NCI-H2081 treated with DMSO at 0.1 percent for 48 hours (cell line): ENCODE results near the gene MMP24.
"Not testable (repeated sequence)": the region's sequence is repeated elsewhere in the genome, so short reads cannot be mapped to it uniquely, and the experiment has no call there.

Source experiments
- DNase-seq: peaks from one replicate; lab custom pipeline; 2025; lab: John Stamatoyannopoulos, UW

The MMP24 gene

DNA sequence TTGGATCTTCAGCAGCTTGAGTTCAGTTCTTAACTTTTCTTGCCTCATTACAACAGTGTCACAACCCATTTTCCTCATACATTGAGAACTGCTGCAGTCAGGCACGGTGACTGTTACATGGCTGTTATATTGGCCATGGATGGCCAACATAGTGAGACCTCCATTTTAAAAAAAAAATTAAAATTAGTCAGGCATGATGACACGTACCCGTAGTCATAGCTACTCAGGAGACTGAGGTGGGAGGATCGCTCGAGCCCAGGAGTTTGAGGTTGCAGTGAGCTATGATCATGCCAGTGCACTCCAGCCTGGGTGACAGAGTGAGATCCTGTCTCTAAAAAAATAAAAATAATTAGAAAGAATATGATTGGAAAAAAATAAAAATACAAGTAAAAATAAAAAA is 9.9 kb upstream of the MMP24 start:
- no peak for DNase-seq

DNA sequence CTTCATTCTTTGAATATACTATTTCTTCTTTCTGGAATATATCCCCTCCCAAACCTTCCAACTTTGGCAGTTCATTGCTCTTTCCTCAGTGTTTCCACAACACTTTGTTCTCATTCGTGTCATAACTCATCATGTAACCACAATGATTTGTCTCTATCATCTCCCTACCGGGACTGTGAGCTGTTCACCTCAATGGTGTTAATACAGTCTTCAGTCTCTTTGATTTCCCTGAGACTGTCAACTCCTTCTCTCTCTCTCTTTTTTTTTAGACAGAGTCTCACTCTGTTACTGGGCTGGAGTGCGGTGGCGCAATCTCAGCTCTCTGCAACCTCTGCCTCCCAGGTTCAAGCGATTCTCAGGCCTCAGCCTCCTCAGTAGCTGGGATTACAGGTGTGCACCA is 2.5 kb upstream of the MMP24 start:
- DNase-seq: no peak

DNA sequence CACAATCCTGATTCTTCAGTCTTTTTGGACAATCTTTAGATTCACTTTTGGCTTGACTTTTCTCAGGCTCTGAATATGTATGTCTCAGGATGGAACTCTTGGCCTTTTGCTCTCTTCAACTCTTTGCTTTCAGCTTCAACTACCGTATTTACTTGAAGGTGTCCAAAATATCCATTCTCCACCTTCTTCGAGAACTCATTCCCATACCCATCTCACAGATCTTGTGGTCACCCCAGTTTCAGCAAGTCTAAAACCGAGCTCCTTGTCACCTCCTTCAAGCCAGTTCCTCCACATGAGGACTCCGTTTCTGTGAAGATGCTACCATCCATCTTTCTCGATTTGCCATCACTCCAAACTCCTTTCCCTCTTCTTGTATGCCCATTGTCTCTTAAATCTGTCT is 2.0 kb upstream of the MMP24 start:
- no peak for DNase-seq

DNA sequence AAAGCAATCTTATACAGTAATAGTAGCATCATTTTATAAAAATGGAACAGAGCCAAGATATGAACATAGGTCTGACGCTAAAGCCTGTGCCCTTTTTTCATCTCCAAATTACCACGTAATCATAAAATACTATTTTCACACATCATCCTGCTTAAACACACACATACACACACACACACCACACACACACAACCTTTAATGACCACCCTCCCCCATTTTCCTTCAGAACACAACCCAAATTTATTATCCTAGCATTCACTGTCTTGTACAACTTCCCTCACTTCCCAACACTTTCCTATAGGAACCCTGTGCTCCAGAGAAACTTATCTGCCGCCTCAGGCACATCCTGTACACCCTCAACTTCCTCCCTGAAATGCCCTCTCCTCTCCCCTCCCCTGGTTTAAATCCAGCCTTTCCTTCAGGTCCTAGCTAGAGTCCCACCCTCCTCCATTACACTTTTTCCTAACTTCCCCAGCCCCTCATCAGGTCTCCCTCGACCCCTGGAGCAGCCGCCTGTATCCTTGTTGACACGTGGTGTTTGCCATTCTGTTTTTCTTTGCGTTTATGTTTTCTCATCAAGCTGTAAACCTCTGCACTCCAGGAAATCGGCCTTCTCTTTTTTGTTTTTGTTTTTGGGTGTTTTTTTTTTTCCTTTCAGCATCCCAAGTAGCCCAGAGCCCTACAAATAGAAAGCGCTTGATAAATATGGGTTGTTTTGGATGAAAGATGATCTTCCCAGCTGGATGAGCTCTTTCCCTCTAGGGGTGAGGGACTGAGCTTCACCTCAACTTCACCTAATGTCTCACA is 968 bp upstream of the MMP24 start:
- DNase-seq: no peak

DNA sequence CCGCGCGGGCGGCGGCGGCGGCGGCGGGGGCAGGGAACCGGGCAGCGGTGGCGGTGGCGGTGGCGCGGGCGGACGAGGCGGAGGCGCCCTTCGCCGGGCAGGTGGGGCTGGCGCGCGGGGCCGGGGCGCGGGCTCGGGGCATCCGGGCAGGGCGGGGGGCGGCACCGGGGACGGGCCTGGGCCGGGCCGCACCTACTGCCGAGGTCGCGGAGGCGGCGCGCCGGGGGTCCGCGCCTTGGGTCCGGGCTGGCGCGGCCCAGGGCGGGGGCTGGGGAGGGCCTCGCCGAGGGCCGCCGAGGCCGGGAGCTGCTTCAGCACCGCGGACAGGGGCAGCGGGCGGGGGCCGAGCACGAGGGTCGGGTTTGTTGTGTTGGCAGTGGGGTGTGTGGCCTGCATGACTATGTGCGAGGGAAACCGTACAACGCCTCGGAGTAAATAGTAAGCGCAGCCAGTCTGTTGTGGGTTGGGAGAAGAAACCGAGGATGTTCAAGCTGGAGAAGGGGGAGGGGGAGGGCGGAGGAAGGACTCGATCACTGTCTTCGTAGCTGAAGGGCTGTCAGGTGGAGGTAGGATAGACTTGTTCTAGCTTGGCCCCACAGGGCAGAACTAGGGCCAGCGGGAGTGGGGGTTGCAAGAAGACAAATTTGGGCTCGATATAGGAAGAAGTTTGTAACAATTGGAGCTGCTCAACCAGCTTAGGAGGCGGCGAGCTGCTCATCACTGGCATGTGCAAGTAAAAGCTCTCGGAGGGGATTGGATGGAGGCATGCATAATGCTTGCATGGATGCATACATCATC is 593 bp downstream of the MMP24 start:
- no peak for DNase-seq

DNA sequence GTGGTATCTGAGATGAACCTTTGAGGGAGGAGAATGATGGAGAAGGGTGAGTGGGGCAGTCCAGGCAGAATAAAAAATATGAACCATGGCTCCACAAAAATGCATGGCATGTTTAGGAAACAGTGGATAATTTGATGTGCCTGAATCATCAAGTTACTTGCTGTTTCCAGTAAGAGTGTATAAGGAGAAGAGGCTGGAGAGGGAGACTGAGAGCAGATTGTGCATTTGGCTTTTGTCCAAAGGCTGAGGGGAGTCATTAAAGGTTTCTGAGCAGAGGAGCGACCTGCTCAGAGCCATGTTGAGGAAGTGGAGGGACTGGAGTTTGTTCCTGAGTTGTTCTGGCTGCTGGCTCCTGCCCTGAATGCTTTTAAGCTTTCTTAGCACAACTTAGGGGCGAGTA is 6.1 kb downstream of the MMP24 start:
- DNase-seq: no peak

DNA sequence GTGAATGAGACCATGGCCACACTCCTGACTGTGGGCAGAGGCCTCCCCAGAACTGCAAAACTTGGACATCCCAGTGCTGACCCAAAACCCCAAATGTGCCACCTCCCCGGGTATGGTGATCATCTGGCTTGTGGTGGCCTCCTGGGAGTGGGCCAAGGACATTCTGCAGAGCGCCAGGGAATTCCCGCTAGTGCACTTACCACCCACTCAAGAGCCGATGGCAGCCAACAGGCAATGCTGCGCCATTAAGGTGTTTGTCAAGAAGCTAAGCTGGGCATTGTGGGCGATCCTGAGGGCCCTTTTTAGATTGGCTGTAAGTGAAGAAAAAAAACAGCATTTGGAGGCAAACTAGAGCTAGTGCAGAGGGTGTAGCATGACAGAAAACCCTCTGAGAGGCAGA is 9.4 kb downstream of the MMP24 start:
- no peak for DNase-seq

DNA sequence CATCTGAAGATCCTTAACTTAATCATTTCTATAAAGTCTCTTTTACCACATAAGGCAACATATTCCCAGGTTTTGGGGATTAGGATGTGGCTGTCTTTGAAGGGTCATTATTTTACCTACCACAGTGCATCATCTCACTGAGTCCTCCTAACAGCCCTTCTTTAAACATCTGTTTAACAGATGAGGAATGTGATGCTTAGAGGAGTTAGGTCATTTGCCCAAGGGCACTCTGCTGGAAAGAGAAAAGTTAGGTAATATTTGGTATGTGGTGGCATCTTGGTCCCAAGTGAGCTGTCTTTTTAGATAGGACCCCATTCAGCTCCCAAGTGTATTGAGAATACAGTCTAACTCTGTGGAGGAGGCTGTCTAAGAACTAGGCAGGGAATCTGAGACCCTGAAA is 11.0 kb downstream of the MMP24 start:
- no peak for DNase-seq

DNA sequence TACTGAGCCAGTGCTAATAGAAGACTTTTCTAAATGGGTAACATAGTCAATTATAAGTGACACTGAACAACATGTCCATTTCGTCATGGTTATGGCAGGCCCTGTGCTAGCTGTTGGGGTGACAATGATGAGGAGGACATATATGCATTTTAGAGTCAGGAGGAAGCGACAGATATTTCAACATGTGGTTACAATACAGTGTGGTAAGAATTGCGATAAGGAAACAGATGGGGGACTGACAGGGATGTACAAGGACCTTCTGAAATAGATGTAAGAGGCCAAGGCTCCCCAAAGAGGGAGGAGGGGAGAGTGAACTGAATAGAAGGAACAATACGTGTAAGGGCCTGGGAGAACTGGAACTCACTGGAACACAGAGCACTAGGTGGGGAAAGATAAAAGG is 11.7 kb downstream of the MMP24 start:
- no peak for DNase-seq

DNA sequence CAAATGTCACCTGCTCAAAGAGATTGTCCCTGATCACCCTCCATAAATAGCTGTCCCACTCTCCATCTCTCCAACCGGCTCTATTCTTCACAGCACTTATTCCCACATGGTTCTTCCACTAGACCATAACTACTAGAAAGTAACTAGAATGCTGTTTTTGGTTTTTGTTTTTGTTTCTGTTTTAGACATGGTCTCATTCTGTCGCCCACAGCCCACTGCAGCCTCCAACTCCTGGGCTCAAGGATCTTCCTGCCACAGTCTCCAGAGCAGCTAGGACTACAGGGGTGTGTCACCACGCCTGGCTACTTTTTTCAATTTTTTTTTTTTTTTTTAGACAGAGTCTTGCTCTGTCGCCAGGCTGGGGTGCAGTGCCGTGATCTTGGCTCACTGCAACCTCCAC is 12.2 kb downstream of the MMP24 start:
- DNase-seq: no peak

DNA sequence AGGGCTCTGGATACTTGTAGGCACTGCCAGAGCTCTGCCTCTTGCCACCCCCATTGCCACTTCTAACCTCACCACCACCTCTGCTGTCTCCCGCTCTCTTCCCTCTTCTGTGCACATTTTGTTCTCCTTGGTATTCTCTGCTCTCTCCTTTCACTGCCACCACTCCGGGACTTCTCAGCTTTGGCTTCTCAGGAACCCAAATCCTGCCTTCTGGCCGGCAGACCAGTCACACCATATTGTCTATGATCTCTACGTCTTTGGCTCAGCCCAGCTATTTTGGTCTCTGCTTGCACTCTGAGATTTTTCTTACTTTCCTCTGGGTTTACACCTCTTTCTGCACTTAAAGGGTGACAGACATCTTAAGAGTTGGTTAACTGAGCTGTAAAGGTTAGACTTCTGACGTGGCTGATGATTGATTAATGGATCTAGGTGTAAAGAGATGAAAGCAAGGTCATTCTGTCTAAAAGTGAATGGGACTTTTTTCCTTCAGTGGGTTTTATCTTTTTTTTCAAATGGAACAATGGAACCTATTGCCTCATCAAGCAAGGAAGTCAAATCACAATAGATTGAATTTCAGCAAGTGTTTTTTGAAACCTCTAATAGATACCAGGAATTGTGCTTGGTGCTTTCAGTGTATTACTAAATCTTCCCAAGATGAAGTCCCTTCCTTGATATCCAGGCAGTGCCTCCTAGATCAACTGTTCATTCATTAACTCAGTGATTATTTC is 13.8 kb downstream of the MMP24 start:
- DNase-seq: no peak

DNA sequence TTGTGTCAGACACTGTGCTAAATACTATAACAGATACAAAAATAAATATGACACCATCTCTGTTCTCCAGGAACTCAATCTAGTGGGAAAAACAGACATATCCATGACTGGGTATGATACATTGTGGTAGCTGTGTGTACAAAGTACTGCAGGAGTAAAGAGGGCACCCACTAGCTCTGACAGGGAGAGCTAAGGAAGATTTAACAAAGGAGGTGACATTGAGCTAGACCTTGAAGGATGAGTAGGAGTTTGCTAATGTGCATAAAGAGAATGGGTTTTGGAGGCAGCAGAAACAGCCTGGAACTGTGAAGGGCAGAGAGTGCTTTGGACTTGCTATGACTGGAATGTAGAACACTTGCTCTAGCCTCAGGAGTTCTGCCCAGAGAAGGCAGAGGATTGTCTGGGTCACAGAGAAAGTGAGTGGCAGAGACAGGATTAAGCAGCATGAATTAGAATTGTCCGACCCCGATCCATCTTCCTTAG is 14.4 kb downstream of the MMP24 start:
- no peak for DNase-seq

DNA sequence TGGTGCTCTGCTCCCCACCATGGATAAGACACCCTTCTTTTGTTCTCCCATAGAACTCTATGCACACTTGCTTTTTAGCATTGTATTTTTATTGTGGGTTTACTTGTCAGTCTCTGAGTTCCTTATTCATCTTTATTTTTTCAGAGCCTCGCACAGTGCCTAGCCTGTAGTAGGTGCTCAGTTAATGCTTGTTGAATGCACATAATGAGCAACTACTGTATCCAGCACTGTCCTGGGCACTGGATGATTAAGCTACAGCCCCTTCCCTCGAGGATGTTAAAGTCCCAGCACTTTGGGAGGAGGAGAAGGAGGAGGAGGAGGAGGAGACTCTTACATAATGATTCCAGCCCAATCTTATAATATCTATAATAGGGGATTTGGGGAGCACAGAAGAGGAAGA is 16.8 kb downstream of the MMP24 start:
- no peak for DNase-seq

DNA sequence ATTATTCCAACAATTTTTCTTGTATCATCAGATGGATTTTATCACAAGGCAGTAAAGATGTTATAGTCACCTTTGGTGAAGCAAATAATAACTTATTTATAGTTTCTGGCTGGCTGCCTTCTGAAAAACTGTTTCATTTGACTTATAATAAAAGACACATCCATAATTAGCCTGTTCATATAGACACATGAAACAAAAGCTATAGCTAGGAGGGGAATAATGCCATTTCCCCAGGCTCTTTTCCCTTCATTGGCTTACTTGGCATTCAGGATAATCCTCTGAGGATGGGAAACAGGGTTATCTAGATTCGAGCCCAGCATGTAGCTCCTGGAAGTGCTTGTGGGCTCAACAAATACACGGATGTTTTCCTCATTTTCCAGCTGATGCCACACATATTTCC is 17.5 kb downstream of the MMP24 start:
- no peak for DNase-seq

DNA sequence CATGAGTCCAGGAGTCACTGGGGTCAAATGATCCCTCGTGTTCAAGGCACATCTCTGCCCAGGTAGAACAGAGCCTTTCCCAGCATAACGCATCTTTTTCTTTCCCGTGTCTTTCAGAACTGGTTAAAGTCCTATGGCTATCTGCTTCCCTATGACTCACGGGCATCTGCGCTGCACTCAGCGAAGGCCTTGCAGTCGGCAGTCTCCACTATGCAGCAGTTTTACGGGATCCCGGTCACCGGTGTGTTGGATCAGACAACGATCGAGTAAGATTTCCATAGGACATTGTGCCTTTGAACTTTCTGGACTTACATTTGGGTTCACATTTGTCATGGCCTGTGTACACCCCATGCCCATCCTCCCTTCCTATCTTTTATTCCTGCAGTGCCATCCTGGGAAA is 20.2 kb downstream of the MMP24 start:
- no peak for DNase-seq

DNA sequence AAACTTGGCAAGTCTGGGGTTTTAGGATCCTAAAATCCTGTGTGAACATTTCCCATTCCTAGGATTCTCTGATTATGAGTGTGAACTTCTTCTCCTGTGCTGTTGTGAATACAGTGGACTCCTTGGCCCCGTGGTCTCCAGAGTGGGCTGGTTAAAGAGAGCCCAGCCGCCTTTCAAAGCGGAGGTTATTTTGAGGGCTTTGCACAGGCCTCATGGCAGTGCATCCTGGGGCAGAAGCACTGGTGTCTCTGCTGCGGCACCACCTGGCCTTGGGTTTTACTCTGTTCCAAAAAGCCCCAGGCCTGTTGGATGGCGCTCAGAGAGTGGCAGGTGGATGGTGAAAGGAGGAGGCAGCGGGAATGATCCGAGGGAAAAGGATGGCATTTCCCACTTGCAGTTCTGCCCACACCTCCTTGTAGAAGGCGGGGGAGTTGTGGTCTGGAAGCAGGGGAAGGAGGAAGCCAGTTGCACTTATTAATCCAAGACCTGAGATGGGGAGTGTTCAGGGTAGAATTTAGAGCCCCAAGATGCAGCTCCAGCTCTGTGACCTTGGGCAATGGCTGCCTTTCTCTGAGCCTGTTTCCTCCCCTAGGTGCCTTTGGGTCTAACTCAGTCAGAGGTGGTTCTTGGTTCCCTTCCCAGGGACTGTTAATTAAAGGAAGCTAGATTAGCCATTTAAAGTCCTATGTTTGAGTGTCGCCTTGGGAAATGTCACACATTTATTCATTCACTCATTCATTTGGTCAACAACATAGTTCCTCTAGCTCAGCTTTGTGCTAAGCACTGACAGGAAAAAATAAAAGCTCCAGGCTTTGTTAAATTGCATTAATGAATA is 22.4 kb downstream of the MMP24 start:
- DNase-seq: no peak

DNA sequence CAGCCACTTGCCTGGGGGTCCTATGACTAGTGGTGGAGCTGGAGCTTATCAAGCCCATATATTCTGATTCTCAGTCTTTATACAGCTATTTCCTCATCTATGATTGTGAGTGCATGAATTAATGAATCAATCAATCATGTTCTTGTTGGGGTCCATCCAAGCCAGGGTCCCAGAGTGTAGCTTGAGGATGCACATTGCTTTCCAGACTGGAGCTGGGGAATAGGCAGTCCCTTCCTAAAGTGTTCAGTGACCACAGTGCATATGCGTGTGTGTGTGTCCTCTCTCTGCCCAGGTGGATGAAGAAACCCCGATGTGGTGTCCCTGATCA is 25.1 kb downstream of the MMP24 start:
- DNase-seq: no peak

DNA sequence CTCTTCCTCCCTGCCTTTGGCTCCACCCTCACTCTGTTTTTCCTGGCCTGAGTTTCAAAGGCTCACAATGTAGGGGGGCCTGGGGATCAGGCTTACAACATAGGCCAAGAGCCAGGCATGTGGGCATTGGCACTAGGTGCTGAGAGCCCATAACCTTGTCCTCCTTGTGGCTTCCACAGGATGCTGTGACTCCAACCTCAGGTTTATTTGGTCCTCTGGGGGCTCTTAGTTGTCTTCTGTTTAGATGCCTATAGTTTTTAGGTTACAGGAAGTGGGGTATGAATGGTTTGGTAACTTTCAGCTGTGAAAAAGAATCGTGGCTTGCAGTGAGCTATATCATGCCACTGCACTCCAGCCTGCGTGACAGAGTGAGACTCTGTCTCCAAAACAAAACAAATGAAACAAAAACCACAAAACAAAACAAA is 25.6 kb downstream of the MMP24 start:
- no peak for DNase-seq

DNA sequence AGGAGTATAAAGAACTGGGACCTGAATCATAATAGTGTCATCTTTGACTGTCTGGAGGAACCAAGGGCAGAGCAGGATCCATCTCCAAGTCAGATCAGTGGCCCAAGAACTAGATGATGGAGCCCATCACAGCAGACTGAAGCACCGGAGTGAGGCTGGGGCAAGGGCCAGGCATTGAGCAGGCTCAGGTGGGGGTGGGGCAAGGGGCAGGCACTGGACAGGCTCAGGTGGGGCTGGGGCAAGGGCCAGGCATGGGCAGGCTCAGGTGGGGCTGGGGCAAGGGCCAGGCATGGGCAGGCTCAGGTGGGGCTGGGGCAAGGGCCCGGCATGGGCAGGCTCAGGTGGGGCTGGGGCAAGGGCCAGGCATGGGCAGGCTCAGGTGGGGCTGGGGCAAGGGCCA is 26.1 kb downstream of the MMP24 start:
- DNase-seq: not testable (repeated sequence)

DNA sequence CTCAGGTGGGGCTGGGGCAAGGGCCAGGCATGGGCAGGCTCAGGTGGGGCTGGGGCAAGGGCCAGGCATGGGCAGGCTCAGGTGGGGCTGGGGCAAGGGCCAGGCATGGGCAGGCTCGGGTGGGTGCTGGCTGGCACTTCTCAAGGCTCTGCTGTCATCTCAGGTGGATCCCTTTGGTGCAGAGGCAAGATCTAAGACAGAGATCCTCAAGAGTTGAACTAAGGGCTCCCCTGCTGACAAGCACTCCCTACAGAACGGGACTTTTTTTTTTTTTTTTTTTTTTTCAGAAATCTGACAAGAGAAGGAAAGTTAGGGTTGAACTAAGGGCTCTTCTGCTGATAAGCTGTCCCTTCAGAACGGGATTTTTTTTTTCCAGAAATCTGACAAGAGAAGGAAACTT is 26.5 kb downstream of the MMP24 start:
- no peak for DNase-seq

DNA sequence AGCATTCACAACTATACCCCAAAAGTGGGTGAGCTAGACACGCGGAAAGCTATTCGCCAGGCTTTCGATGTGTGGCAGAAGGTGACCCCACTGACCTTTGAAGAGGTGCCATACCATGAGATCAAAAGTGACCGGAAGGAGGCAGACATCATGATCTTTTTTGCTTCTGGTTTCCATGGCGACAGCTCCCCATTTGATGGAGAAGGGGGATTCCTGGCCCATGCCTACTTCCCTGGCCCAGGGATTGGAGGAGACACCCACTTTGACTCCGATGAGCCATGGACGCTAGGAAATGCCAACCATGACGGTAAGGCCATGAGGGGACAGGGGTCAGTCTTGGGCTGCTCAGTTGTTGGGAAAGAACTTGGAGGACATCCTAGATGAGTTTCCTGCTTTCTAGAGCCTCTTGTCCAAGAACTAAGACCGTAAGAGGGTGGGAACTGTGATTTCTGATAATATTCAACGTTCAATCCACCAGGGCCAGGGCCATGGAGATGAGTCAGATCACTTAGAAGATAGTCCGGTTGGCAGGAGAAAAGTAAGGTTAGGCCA is 28.0 kb downstream of the MMP24 start:
- no peak for DNase-seq
